Spleen (tissue), 11 donors: Measurements from ENCODE around the gene STXBP1. TPM values are rescaled to one million over a fixed set of nuclear protein-coding genes. Genes with fewer than 3 reads are reported as not detected.

Experiments used
- DNase-seq: peaks from one replicate; pipeline ENCODE4 v3.0.0-alpha.2; 2020
- H3K27ac ChIP-seq, 8 donors: fragments of 200-600 bp; sonication (generic) in 7 of 8; 1 replicate in 4 of 8; 2 replicates in 4 of 8; pipeline versions ENCODE4 v1.5.0 to v1.8.0; 2016 to 2021; ENCODE audit warnings: inconsistent platforms in 4 of 8, mild to moderate bottlenecking in 4 of 8, moderate library complexity in 1 of 8
- H3K27me3 ChIP-seq, 7 donors: fragments of 200-600 bp; sonication (generic) in 6 of 7; replicated peaks in 1 of 7; 1 replicate in 4 of 7; 2 replicates in 3 of 7; pipeline versions ENCODE4 v1.5.0 to v1.8.0; 2016 to 2021; ENCODE audit warnings: inconsistent platforms in 3 of 7, mild to moderate bottlenecking in 1 of 7
- H3K36me3 ChIP-seq, 6 donors: fragments of 200-600 bp; sonication (generic) in 5 of 6; 1 replicate in 4 of 6; 2 replicates in 2 of 6; pipeline versions ENCODE4 v1.5.0 to v1.8.0; 2016 to 2021; ENCODE audit warnings: inconsistent platforms in 2 of 6
- H3K4me1 ChIP-seq, 6 donors: fragments of 200-600 bp; sonication (generic) in 5 of 6; 1 replicate in 3 of 6; 2 replicates in 3 of 6; pipeline versions ENCODE4 v1.5.0 to v1.8.0; 2016 to 2021; ENCODE audit warnings: inconsistent platforms in 3 of 6
- H3K4me3 ChIP-seq, 8 donors: fragments of 200-600 bp; sonication (generic) in 7 of 8; 1 replicate in 4 of 8; 2 replicates in 4 of 8; pipeline versions ENCODE4 v1.5.0 to v1.8.0; 2016 to 2021; ENCODE audit warnings: inconsistent platforms in 4 of 8, mild to moderate bottlenecking in 4 of 8, moderate library complexity in 2 of 8
- H3K9me3 ChIP-seq, 8 donors: fragments of 200-600 bp; sonication (generic) in 7 of 8; 1 replicate in 4 of 8; 2 replicates in 4 of 8; pipeline versions ENCODE4 v1.5.0 to v1.8.0; 2016 to 2021; ENCODE audit warnings: inconsistent platforms in 4 of 8
- POLR2A ChIP-seq, 3 donors: fragments of 450-650 bp; IDR thresholded peaks; one replicate each; pipeline ENCODE4 v1.5.1; 2017; ENCODE audit warnings: antibody characterized with exemption in 3 of 3, mild to moderate bottlenecking in 1 of 3
- POLR2AphosphoS5 ChIP-seq, 3 donors: sonication (generic); formaldehyde crosslinking; IDR thresholded peaks; one replicate each; pipeline ENCODE4 v1.5.1; 2017; ENCODE audit warnings: antibody characterized with exemption in 3 of 3
- WGBS, 5 donors: extraction: QIAGEN DNeasy Blood & Tissue Kit in 3 of 5; methylation state at CpG; one replicate each; pipeline versions ENCODE4 v1.1.5 to v1.1.7; 2013 to 2018; 5-methylcytosine and 5-hydroxymethylcytosine counted together
- intact Hi-C: fragments of 100-400 bp; cut with DNase I; formaldehyde crosslinking; loops from one replicate; pipeline ENCODE4 v1.15.0; 2023; ENCODE audit warnings: low total_unique reads
- polyA plus RNA-seq, 3 donors: library from polyadenylated mRNA; stranded (reverse); fragments of 200-250 nt; gene quantifications; one replicate each; pipeline ENCODE4 v1.2.1, GENCODE V29; 2013
- total RNA-seq, 7 donors: library from RNA; depleted of rRNA in 3 of 7; stranded (reverse); fragments of >200 nt in 3 of 7; fragmentation: NEBNext Ultra II Directional in 4 of 7; extraction: Animal tissue kit (Norgen Biotek cat#: 25700) in 4 of 7; gene quantifications; one replicate each; pipeline versions ENCODE4 v1.1.0 to v1.2.1, GENCODE V29; 2016 to 2021
- TF ChIP-seq, protein P1 (sequence below), 11 experiments: fragments of 200-600 bp in 7 of 11; fragments of 450-650 bp in 4 of 11; sonication (generic) in 4 of 11; IDR thresholded peaks in 8 of 11; conservative IDR thresholded peaks in 3 of 11; 1 replicate in 7 of 11; 2 replicates in 4 of 11; pipeline versions ENCODE4 v1.4.0 to v1.8.0; 2016 to 2021; ENCODE audit warnings: antibody characterized with exemption in 11 of 11, inconsistent platforms in 4 of 11, mild to moderate bottlenecking in 1 of 11
- donor health status: healthy with polysubstance abuse.
- donor health status: DM: no; HTN: no; CAD: no; lungs with moderate emphysema.
- donor health status: DM: no; HTN: no; CAD: no.
- donor health status: Bipolar disorder and iron deficiency.
- donor health status: healthy.
- donor health status: DM: no; HTN: no; CAD: no.
- donor health status: DM: yes; HTN: yes; CAD: no.

The STXBP1 gene
- total and polyA plus RNA-seq, 10 donors = 4.3 to 75.7 (median 31.6) TPM

DNA sequence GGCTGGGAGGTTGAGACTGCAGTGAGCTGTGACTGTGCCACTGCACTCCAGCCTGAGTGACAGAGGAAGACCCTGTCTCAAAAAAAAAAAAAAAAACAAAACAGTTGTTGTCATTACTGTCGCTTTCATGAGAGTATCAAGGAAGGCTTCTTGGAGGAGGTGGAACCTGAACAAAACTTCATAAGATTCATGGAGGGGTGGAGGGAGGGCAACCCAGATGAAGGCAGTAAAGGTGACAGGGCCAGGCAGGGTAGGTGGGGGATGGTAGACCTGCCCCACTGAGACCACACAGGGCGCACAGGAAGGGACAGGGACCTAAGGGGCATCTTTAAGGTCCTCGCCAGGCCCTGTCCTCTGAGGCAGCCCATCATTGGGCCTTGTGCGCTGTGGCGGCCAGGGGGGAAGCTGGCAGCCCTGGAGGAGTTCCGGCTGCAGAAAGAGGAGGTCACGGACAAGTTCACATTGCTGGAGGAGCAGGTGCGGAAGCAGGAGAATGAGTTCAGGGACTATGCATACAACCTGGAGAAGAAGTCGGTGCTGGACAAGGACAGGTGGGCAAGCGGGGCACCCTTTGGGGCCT lies 98.2 kb downstream of the STXBP1 start:
- Histone ChIP-seq H3K27ac (no peak overlapping the region), H3K4me1 (peaks cover 6 to 47% (median 31%) of the 10 kb centered on the region in 6 donors), H3K9me3 (no peaks in the 10 kb centered on the region), H3K36me3 (peaks cover 0 to 12% (median 0%) of the 10 kb centered on the region in 6 donors), H3K4me3 (no peak overlapping the region), H3K27me3 (no peaks in the 10 kb centered on the region)
- intact Hi-C loops = no loop called here
- WGBS, 5 donors = 75 to 96% (median 83%) methylated on average over 10 of the region's 10 CpGs
- DNase-seq = no peak
- TF ChIP-seq, protein P1, sequence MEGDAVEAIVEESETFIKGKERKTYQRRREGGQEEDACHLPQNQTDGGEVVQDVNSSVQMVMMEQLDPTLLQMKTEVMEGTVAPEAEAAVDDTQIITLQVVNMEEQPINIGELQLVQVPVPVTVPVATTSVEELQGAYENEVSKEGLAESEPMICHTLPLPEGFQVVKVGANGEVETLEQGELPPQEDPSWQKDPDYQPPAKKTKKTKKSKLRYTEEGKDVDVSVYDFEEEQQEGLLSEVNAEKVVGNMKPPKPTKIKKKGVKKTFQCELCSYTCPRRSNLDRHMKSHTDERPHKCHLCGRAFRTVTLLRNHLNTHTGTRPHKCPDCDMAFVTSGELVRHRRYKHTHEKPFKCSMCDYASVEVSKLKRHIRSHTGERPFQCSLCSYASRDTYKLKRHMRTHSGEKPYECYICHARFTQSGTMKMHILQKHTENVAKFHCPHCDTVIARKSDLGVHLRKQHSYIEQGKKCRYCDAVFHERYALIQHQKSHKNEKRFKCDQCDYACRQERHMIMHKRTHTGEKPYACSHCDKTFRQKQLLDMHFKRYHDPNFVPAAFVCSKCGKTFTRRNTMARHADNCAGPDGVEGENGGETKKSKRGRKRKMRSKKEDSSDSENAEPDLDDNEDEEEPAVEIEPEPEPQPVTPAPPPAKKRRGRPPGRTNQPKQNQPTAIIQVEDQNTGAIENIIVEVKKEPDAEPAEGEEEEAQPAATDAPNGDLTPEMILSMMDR (IDR thresholded peaks at IDR 0.05 in 8 of 11, conservative IDR thresholded peaks at IDR 0.05 in 3 of 11) = no peak
- TF ChIP-seq POLR2AphosphoS5 (IDR thresholded peaks at IDR 0.05) = peak in 1 of 3 donors; percentile 14

DNA sequence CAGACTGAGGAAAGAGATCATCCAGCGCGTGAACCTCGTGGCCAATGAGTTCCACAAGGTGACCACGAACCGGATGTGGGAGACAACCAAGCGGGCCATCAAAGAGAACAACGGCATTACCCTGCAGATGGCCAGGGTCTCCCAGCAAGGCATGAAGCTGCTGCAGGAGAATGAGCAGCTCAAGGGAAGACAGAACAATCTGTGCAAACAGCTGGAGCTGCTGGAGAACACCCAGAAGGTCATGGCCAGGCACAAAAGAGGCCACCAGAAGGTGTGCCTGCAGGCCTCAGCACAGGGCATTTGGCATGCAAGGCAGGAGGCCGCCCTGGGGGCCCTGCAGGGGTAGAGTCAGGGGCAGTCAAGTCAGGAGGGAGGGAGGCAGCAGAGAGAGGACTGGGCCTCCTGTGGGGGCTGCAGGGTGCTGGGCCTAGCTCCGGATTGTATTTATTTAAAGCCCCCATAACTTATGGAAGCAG lies 99.2 kb downstream of the STXBP1 start:
- Histone ChIP-seq H3K36me3 (peaks cover 0 to 12% (median 0%) of the 10 kb centered on the region in 6 donors), H3K9me3 (no peaks in the 10 kb centered on the region), H3K4me1 (peaks cover 11 to 52% (median 36%) of the 10 kb centered on the region in 6 donors), H3K4me3 (no peak overlapping the region), H3K27ac (no peak overlapping the region), H3K27me3 (no peaks in the 10 kb centered on the region)
- intact Hi-C loops = no loop called here
- TF ChIP-seq, protein P1 (IDR thresholded peaks at IDR 0.05 in 8 of 11, conservative IDR thresholded peaks at IDR 0.05 in 3 of 11) = no peak
- TF ChIP-seq POLR2AphosphoS5 (IDR thresholded peaks at IDR 0.05) = no peak
- no peak for TF ChIP-seq POLR2A (IDR thresholded peaks at IDR 0.05)
- WGBS, 5 donors = 15 to 50% (median 39%) methylated on average over 7 to 9 of the region's 9 CpGs
- no peak for DNase-seq

DNA sequence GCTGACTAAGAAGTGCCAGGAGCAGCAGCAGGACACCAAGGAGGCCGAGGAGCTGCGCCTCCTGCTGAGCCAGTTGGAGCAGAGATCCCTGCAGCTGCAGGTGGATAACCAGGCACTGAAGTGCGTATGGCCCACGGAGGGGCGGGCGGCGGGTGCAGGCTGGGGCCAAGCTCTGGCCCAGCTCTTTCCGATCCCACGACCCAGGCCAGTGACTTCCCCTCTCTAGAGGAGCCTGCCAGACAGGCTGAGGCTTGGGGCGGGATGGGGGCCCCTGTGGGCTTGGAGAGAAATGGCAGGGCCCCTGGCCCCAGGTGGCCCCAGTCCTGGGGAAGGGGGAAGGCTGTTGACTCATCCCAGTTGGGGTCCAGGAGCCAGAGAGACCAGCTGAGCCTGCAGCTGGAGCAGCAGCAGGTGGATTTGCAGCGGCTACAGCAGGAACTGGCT lies 99.8 kb downstream of the STXBP1 start:
- TF ChIP-seq, protein P1 (IDR thresholded peaks at IDR 0.05 in 8 of 11, conservative IDR thresholded peaks at IDR 0.05 in 3 of 11) = no peak
- TF ChIP-seq POLR2AphosphoS5 (IDR thresholded peaks at IDR 0.05) (no peak), POLR2A (IDR thresholded peaks at IDR 0.05) (no peak)
- intact Hi-C loops = no loop called here
- H3K9me3 ChIP-seq = no peaks in the 10 kb centered on the region
- 67 to 92% (median 86%) methylated on average over 4 to 11 of the region's 11 CpGs for WGBS, 5 donors
- no peak overlapping the region for H3K27ac ChIP-seq
- H3K27me3 ChIP-seq = no peaks in the 10 kb centered on the region
- no peak for DNase-seq
- H3K4me3 ChIP-seq = no peak overlapping the region
- peaks cover 11 to 52% (median 38%) of the 10 kb centered on the region in 6 donors for H3K4me1 ChIP-seq
- H3K36me3 ChIP-seq = peaks cover 0 to 12% (median 0%) of the 10 kb centered on the region in 6 donors

DNA sequence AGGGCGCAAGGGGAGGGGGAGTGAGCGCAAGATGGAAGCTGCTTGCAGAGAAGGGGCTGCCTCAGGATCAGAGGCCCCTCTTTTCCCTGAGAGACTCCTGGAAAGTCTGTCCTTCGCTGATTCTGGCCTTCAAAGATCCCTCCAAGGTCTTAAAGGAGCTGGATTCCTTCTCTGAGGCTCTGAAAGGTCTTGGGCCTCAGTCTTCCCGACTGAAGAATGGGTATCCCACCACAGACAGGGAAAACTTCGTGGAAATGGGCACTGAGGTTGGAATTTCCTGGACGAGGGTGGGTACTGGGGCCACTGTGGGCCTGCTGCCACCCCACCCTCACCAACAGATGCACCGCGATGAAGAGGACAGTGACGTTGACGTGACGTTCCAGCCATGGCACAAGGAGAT lies 100.3 kb downstream of the STXBP1 start:
- intact Hi-C loops = no loop called here
- 90 to 93% (median 90%) methylated on average over 11 of the region's 11 CpGs for WGBS, 5 donors
- H3K4me1 ChIP-seq = peaks cover 11 to 50% (median 37%) of the 10 kb centered on the region in 6 donors
- DNase-seq = no peak
- no peak overlapping the region for H3K27ac ChIP-seq
- TF ChIP-seq POLR2AphosphoS5 (IDR thresholded peaks at IDR 0.05) (no peak), POLR2A (IDR thresholded peaks at IDR 0.05) (no peak)
- TF ChIP-seq, protein P1 (IDR thresholded peaks at IDR 0.05 in 8 of 11, conservative IDR thresholded peaks at IDR 0.05 in 3 of 11) = no peak
- H3K4me3 ChIP-seq = no peak overlapping the region
- no peaks in the 10 kb centered on the region for H3K27me3 ChIP-seq
- H3K36me3 ChIP-seq = peaks cover 0 to 12% (median 0%) of the 10 kb centered on the region in 6 donors
- no peaks in the 10 kb centered on the region for H3K9me3 ChIP-seq
